Karpas-422 (cell line): Measurements from ENCODE around the gene RNF31. TPM values are rescaled to one million over a fixed set of nuclear protein-coding genes. Genes with fewer than 3 reads are reported as not detected.

Experiments
- DNase-seq: peaks from one replicate; pipeline ENCODE4 v3.0.0-alpha.2; 2015
- H2AFZ ChIP-seq: fragments of 200-600 bp; sonication (generic); 2 replicates; pipeline ENCODE4 v1.6.1; 2014; ENCODE audit warnings: antibody characterized with exemption, low read length, mixed read lengths
- H3K27ac ChIP-seq: fragments of 200-600 bp; sonication (generic); 2 replicates; pipeline ENCODE4 v1.5.1; 2014; ENCODE audit warnings: mild to moderate bottlenecking, low read length, moderate library complexity
- H3K27me3 ChIP-seq: fragments of 200-600 bp; sonication (generic); 2 replicates; pipeline ENCODE4 v1.6.1; 2014; ENCODE audit warnings: low read length, mixed read lengths
- H3K36me3 ChIP-seq: fragments of 200-600 bp; sonication (generic); 2 replicates; pipeline ENCODE4 v1.6.1; 2014; ENCODE audit warnings: low read length, mixed read lengths; ENCODE audit not compliant: insufficient read depth
- H3K4me1 ChIP-seq: fragments of 200-600 bp; sonication (generic); 2 replicates; pipeline ENCODE4 v1.6.1; 2014; ENCODE audit warnings: mild to moderate bottlenecking, low read length, mixed read lengths
- H3K4me2 ChIP-seq: fragments of 200-600 bp; sonication (generic); 2 replicates; pipeline ENCODE4 v1.6.1; 2014; ENCODE audit warnings: low read length, low read depth, mild to moderate bottlenecking; ENCODE audit not compliant: poor library complexity, severe bottlenecking
- H3K4me3 ChIP-seq: fragments of 200-600 bp; sonication (generic); 2 replicates; pipeline ENCODE4 v1.5.1; 2014; ENCODE audit warnings: mild to moderate bottlenecking, antibody characterized with exemption, low read length, mixed read lengths
- H3K79me2 ChIP-seq: fragments of 200-600 bp; sonication (generic); 2 replicates; pipeline ENCODE4 v1.6.1; 2014; ENCODE audit warnings: mild to moderate bottlenecking, low read length, mixed read lengths
- H3K9ac ChIP-seq: fragments of 200-600 bp; sonication (generic); 2 replicates; pipeline ENCODE4 v1.6.0; 2014; ENCODE audit warnings: low read length
- H3K9me2 ChIP-seq: fragments of 200-600 bp; sonication (generic), shearing (Covaris generic); replicated peaks from 2 replicates; pipeline ENCODE4 v1.6.0; 2014; ENCODE audit warnings: mild to moderate bottlenecking, low read length, moderate library complexity; ENCODE audit not compliant: insufficient read depth
- H3K9me3 ChIP-seq: fragments of 300-700, 200-600 bp; sonication (generic); 2 replicates; pipeline ENCODE4 v1.6.1; 2014; ENCODE audit warnings: low read length, mixed read lengths
- H4K20me1 ChIP-seq: fragments of 200-600 bp; sonication (generic); 2 replicates; pipeline ENCODE4 v1.6.1; 2014; ENCODE audit warnings: mild to moderate bottlenecking, antibody characterized with exemption, low read length, low read depth; ENCODE audit not compliant: insufficient read depth
- total RNA-seq: library from RNA; depleted of rRNA; stranded (reverse); fragments of >200 nt; shearing (Covaris generic); gene quantifications from 2 replicates; pipeline ENCODE4 v1.2.3, GENCODE V29; 2014; ENCODE audit warnings: low replicate concordance

Gene RNF31
- total RNA-seq, 1 experiment from 2014 or later, result 82.0 TPM

DNA sequence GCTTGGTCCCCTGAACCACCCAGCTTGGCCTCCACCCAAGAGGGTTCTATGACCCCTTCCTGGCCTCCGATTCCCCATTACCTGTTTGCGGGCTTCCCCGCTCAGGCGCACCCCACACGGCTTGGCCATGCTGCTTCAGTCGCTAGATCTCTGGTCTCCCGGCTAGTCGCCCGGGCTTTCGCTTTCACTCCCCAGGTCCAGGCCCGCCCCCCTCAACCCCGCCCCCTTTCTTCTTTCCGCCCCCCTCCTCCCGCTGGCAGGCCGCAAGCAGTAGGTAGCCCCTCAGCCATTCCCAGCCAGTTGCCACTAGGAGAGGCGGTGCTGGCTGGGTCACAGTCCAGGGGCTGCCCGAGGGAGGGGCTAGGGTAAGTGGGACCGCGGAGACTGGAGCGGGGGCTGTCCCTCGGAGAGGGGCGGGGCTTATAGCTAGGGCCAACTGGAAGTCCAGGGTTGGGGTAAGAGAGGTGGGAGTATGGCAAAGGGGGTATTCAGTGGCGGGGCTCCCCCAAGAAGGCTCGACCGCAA lies 783 bp upstream of the RNF31 start, which contains the start of gene PSME2:
PSME2 (minus strand) TSS at position 158 of the 525 bp plus-strand sequence; CDS start at position 129, 29 bp downstream.
- peaks cover 66% of the 10 kb centered on the region for H3K79me2 ChIP-seq
- peak within 1 kb of the TSS; percentile 99 for H3K9ac ChIP-seq
- DNase-seq, result peak; percentile 99

DNA sequence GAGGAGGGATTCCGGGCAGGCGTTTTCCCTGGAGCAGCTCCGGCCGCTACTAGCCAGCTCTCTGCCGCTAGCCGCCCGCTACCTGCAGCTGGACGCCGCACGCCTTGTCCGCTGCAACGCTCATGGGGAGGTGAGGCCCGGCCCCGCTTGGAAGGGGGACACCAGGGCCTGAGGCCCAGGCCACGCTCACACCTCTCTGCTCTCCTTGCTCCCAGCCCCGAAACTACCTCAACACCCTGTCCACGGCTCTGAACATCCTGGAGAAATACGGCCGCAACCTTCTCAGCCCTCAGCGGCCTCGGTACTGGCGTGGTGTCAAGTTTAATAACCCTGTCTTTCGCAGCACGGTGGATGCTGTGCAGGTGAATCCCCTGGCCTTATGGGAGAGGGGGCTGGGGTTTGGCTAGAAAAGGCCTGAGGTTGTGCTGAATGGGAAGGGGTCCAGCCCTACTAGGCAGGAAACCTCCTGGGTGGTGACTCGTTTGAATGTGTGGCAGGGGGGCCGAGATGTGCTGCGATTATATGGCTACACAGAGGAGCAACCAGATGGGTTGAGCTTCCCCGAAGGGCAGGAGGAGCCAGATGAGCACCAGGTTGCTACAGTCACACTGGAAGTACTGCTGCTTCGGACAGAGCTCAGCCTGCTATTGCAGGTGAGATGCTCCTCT lies 597 bp downstream of the RNF31 start:
- peak; percentile 72 for DNase-seq
- Histone ChIP-seq H3K79me2 (peaks cover 66% of the 10 kb centered on the region), H3K27ac (peak overlapping the region; percentile 43; the same call in 1 of the 2 replicates), H4K20me1 (peaks cover 12% of the 10 kb centered on the region), H3K9ac (peak overlapping the region; percentile 98), H3K9me2 (no peaks in the 10 kb centered on the region), H2AFZ (no peak overlapping the region), H3K4me1 (peaks cover 43% of the 10 kb centered on the region), H3K27me3 (no peaks in the 10 kb centered on the region), H3K36me3 (peaks cover 38% of the 10 kb centered on the region), H3K9me3 (no peaks in the 10 kb centered on the region), H3K4me3 (peak overlapping the region; percentile 98), H3K4me2 (peak overlapping the region; percentile 89)

More for the DNA sequence above, 783 bp upstream of the RNF31 start, which contains the start of gene PSME2:
- Histone ChIP-seq H3K27ac (peak within 1 kb of the TSS; percentile 82), H3K27me3 (no peaks in the 10 kb centered on the region), H3K4me2 (peak within 1 kb of the TSS; percentile 89), H2AFZ (peak within 1 kb of the TSS; percentile 73; the same call in 1 of the 2 replicates), H3K4me3 (peak within 1 kb of the TSS; percentile 98), H3K36me3 (peaks cover 33% of the 10 kb centered on the region), H3K4me1 (peaks cover 54% of the 10 kb centered on the region), H3K9me2 (no peaks in the 10 kb centered on the region), H4K20me1 (peaks cover 12% of the 10 kb centered on the region), H3K9me3 (no peaks in the 10 kb centered on the region)

GRCh38 chr14:24149302-24149969 lies 2.1 kb downstream of the RNF31 start:
- Histone ChIP-seq H3K79me2 (peaks cover 58% of the 10 kb centered on the region), H3K27ac (no peak overlapping the region), H3K9me2 (no peaks in the 10 kb centered on the region), H4K20me1 (peaks cover 12% of the 10 kb centered on the region), H3K36me3 (peaks cover 38% of the 10 kb centered on the region), H3K4me1 (peaks cover 29% of the 10 kb centered on the region), H3K4me3 (no peak overlapping the region), H3K4me2 (no peak overlapping the region), H3K9me3 (no peaks in the 10 kb centered on the region), H3K9ac (0 out of 2 replicates have a peak overlapping the region, but pooled peaks have one; percentile 11), H2AFZ (no peak overlapping the region), H3K27me3 (no peaks in the 10 kb centered on the region)
- no peak for DNase-seq

- H3K4me1 ChIP-seq, result peaks cover 22% of the 10 kb centered on the region
- H3K79me2 ChIP-seq, result peaks cover 51% of the 10 kb centered on the region
- peaks cover 12% of the 10 kb centered on the region for H4K20me1 ChIP-seq
Measured at GRCh38 chr14:24150061-24150460, 2.8 kb downstream of the RNF31 start.

GRCh38 chr14:24150567-24150966 lies 3.3 kb downstream of the RNF31 start:
- Histone ChIP-seq H3K4me1 (peaks cover 17% of the 10 kb centered on the region), H3K4me3 (no peak overlapping the region), H3K27ac (no peak overlapping the region), H3K79me2 (peaks cover 46% of the 10 kb centered on the region), H4K20me1 (peaks cover 12% of the 10 kb centered on the region), H2AFZ (no peak overlapping the region), H3K36me3 (peaks cover 43% of the 10 kb centered on the region), H3K9me2 (no peaks in the 10 kb centered on the region), H3K9ac (no peak overlapping the region), H3K27me3 (no peaks in the 10 kb centered on the region), H3K9me3 (no peaks in the 10 kb centered on the region), H3K4me2 (no peak overlapping the region)
- peak; percentile 35 for DNase-seq

More at GRCh38 chr14:24150061-24150460, 2.8 kb downstream of the RNF31 start:
- Histone ChIP-seq H3K27me3 (no peaks in the 10 kb centered on the region), H3K4me3 (no peak overlapping the region), H3K4me2 (no peak overlapping the region), H3K36me3 (peaks cover 38% of the 10 kb centered on the region), H3K9me2 (no peaks in the 10 kb centered on the region), H3K27ac (no peak overlapping the region), H3K9ac (no peak overlapping the region), H2AFZ (no peak overlapping the region), H3K9me3 (no peaks in the 10 kb centered on the region)
- no peak for DNase-seq

GRCh38 chr14:24150993-24151392 lies 3.7 kb downstream of the RNF31 start:
- H3K4me3 ChIP-seq, result no peak overlapping the region
- H2AFZ ChIP-seq, result no peak overlapping the region
- no peaks in the 10 kb centered on the region for H3K9me2 ChIP-seq
- H3K36me3 ChIP-seq, result peaks cover 48% of the 10 kb centered on the region
- H3K4me2 ChIP-seq, result no peak overlapping the region
- H3K27me3 ChIP-seq, result no peaks in the 10 kb centered on the region
- H3K9me3 ChIP-seq, result no peaks in the 10 kb centered on the region
- H3K79me2 ChIP-seq, result peaks cover 42% of the 10 kb centered on the region
- no peak for DNase-seq
- H4K20me1 ChIP-seq, result peaks cover 12% of the 10 kb centered on the region
- H3K27ac ChIP-seq, result no peak overlapping the region
- peaks cover 14% of the 10 kb centered on the region for H3K4me1 ChIP-seq
- no peak overlapping the region for H3K9ac ChIP-seq

DNA sequence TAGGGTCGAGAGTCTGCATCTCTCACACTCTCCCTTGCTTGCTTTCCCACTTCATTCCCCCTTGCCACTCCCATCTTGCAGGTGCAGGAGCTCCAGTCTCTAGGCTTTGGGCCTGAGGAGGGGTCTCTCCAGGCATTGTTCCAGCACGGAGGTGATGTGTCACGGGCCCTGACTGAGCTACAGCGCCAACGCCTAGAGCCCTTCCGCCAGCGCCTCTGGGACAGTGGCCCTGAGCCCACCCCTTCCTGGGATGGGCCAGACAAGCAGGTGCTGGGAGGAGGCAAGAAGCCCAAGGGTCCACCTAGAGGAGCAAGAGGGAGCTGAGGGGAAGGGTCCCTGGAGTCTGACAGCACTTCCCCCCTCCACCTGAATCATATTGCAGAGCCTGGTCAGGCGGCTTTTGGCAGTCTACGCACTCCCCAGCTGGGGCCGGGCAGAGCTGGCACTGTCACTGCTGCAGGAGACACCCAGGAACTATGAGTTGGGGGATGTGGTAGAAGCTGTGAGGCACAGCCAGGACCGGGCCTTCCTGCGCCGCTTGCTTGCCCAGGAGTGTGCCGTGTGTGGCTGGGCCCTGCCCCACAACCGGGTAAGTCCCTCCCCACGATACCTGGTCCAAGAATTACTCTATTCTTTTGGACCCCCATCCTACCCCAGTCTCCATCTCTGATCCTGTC lies 4.2 kb downstream of the RNF31 start:
- Histone ChIP-seq H3K27me3 (no peaks in the 10 kb centered on the region), H3K9me3 (no peaks in the 10 kb centered on the region), H2AFZ (no peak overlapping the region), H3K9ac (no peak overlapping the region), H3K4me1 (peaks cover 14% of the 10 kb centered on the region), H3K36me3 (peaks cover 48% of the 10 kb centered on the region), H3K79me2 (peaks cover 38% of the 10 kb centered on the region), H3K4me2 (no peak overlapping the region), H3K27ac (no peak overlapping the region), H3K9me2 (no peaks in the 10 kb centered on the region), H4K20me1 (peaks cover 12% of the 10 kb centered on the region), H3K4me3 (no peak overlapping the region)
- DNase-seq, result no peak

GRCh38 chr14:24155100-24155499 lies 7.8 kb downstream of the RNF31 start:
- no peak overlapping the region for H3K9ac ChIP-seq
- H3K27me3 ChIP-seq, result no peaks in the 10 kb centered on the region
- no peak for DNase-seq
- H3K4me3 ChIP-seq, result no peak overlapping the region
- peaks cover 10% of the 10 kb centered on the region for H3K79me2 ChIP-seq
- H2AFZ ChIP-seq, result no peak overlapping the region
- no peak overlapping the region for H3K27ac ChIP-seq
- peaks cover 52% of the 10 kb centered on the region for H3K36me3 ChIP-seq
- H3K9me3 ChIP-seq, result no peaks in the 10 kb centered on the region
- no peaks in the 10 kb centered on the region for H3K9me2 ChIP-seq
- no peak overlapping the region for H3K4me2 ChIP-seq
- H4K20me1 ChIP-seq, result no peaks in the 10 kb centered on the region
- no peaks in the 10 kb centered on the region for H3K4me1 ChIP-seq
